Activated B cell treated with CpG ODN at 0.5 μM for 24 hours (primary cell): ENCODE data around the gene DUS4L. TPM values are rescaled to one million over a fixed set of nuclear protein-coding genes. Genes with fewer than 3 reads are reported as not detected.

Source experiments
- ATAC-seq: fragments of 200-7000 bp; cut with Tn5 transposase; one replicate; pipeline ENCODE4 v1.10.0; 2021; ENCODE audit warnings: low read depth, mild to moderate bottlenecking, moderate library complexity
- CTCF ChIA-PET: fragments of 350-600 bp; sonication (Branson Sonifier 250); formaldehyde crosslinking; loops from one replicate; lab custom pipeline; 2021; ENCODE audit warnings: antibody characterized with exemption; lab: Charles Lee
- POLR2A ChIA-PET: fragments of 350-600 bp; sonication (Branson Sonifier 250); formaldehyde crosslinking; loops from one replicate; lab custom pipeline; 2021; ENCODE audit warnings: antibody characterized with exemption; lab: Charles Lee
- DNase-seq: peaks from one replicate; pipeline ENCODE4 v3.0.0; 2022
- H3K27ac Mint-ChIP-seq: one replicate; pipeline ENCODE4 v1.8.0; 2020; ENCODE audit warnings: mixed read lengths
- H3K27me3 Mint-ChIP-seq: one replicate; pipeline ENCODE4 v1.8.0; 2021; ENCODE audit warnings: mixed read lengths
- H3K36me3 Mint-ChIP-seq: one replicate; pipeline ENCODE4 v1.8.0; 2021; ENCODE audit warnings: low read depth, mixed read lengths
- H3K4me1 Mint-ChIP-seq: one replicate; pipeline ENCODE4 v1.8.0; 2021; ENCODE audit warnings: mixed read lengths
- H3K4me3 Mint-ChIP-seq: one replicate; pipeline ENCODE4 v1.8.0; 2020; ENCODE audit warnings: mild to moderate bottlenecking, mixed read lengths
- H3K9me3 Mint-ChIP-seq: one replicate; pipeline ENCODE4 v1.8.0; 2020; ENCODE audit warnings: mixed read lengths
- CTCF ChIP-seq: fragments of 200-600 bp; IDR thresholded peaks from one replicate; pipeline ENCODE4 v1.8.0; 2022; ENCODE audit warnings: antibody characterized with exemption, mild to moderate bottlenecking
- intact Hi-C: fragments of 100-400 bp; cut with micrococcal nuclease; formaldehyde crosslinking; loops from one replicate; pipeline ENCODE4 v1.15.1; 2024
- total RNA-seq: library from RNA; stranded (reverse); gene quantifications from 2 replicates; pipeline ENCODE4 v1.2.3, GENCODE V29; 2022

The DUS4L gene
- total RNA-seq, 1 donor from 2014 or later = 14.6 TPM

- no peak for TF ChIP-seq CTCF
- no peaks in the 10 kb centered on the region for H3K27me3 Mint-ChIP-seq
- peaks cover 41% of the 10 kb centered on the region for H3K36me3 Mint-ChIP-seq
- no peaks in the 10 kb centered on the region for H3K4me1 Mint-ChIP-seq
- DNase-seq = no peak
- intact Hi-C loops = no loop called here
- H3K27ac Mint-ChIP-seq = no peak overlapping the region
- no peak for ATAC-seq
- H3K4me3 Mint-ChIP-seq = no peak overlapping the region
- POLR2A ChIA-PET = no interaction called here
- no peaks in the 10 kb centered on the region for H3K9me3 Mint-ChIP-seq
- CTCF ChIA-PET = no interaction called here
These were observed 29.2 kb downstream of the DUS4L start for GRCh38 chr7:107593025-107593410.

GRCh38 chr7:107594961-107595737 is 31.4 kb downstream of the DUS4L start:
- peaks cover 39% of the 10 kb centered on the region for H3K36me3 Mint-ChIP-seq
- ChIA-PET CTCF (no interaction called here), POLR2A (no interaction called here)
- H3K27ac Mint-ChIP-seq = no peak overlapping the region
- TF ChIP-seq CTCF = no peak
- H3K9me3 Mint-ChIP-seq = no peaks in the 10 kb centered on the region
- no peaks in the 10 kb centered on the region for H3K4me1 Mint-ChIP-seq
- no peak overlapping the region for H3K4me3 Mint-ChIP-seq
- no peaks in the 10 kb centered on the region for H3K27me3 Mint-ChIP-seq
- DNase-seq (no peak), ATAC-seq (no peak)
- intact Hi-C loops = no loop called here

- Mint-ChIP-seq H3K9me3 (no peaks in the 10 kb centered on the region), H3K4me1 (no peaks in the 10 kb centered on the region), H3K36me3 (peaks cover 57% of the 10 kb centered on the region), H3K27me3 (no peaks in the 10 kb centered on the region), H3K4me3 (no peak overlapping the region), H3K27ac (no peak overlapping the region)
- no peak for DNase-seq
- no peak for ATAC-seq
- CTCF ChIA-PET = interaction anchor here (1.7 kb wide), 1 partner anchor 134 kb away, joined by 3 read pairs; no protein-coding TSS in a partner anchor
- intact Hi-C loops = no loop called here
- TF ChIP-seq CTCF = no peak
- POLR2A ChIA-PET = interaction anchor here (1.0 kb wide), 1 partner anchor 34 kb away, joined by 3 read pairs; the partner anchor contains the start of genes COG5 and DUS4L
These were observed 33.3 kb downstream of the DUS4L start for GRCh38 chr7:107596881-107597581.

GRCh38 chr7:107597582-107597916 is 33.8 kb downstream of the DUS4L start:
- DNase-seq = no peak
- Mint-ChIP-seq H3K27ac (no peak overlapping the region), H3K4me1 (no peaks in the 10 kb centered on the region), H3K4me3 (no peak overlapping the region), H3K27me3 (no peaks in the 10 kb centered on the region), H3K9me3 (no peaks in the 10 kb centered on the region), H3K36me3 (peaks cover 62% of the 10 kb centered on the region)
- TF ChIP-seq CTCF = no peak
- ChIA-PET POLR2A (no interaction called here), CTCF (interaction anchor here (1.7 kb wide), 1 partner anchor 134 kb away, joined by 3 read pairs; no protein-coding TSS in a partner anchor)
- no peak for ATAC-seq
- intact Hi-C loops = no loop called here

GRCh38 chr7:107597953-107598352 is 34.2 kb downstream of the DUS4L start:
- H3K27me3 Mint-ChIP-seq = no peaks in the 10 kb centered on the region
- no peak for ATAC-seq
- H3K4me1 Mint-ChIP-seq = no peaks in the 10 kb centered on the region
- no peak overlapping the region for H3K4me3 Mint-ChIP-seq
- ChIA-PET CTCF (interaction anchor here (1.7 kb wide), 1 partner anchor 135 kb away, joined by 3 read pairs; no protein-coding TSS in a partner anchor), POLR2A (no interaction called here)
- no peak for TF ChIP-seq CTCF
- peaks cover 63% of the 10 kb centered on the region for H3K36me3 Mint-ChIP-seq
- H3K27ac Mint-ChIP-seq = no peak overlapping the region
- no peaks in the 10 kb centered on the region for H3K9me3 Mint-ChIP-seq
- no peak for DNase-seq
- intact Hi-C loops = no loop called here
